GM18519 (cell line): Measurements from ENCODE around the gene AQP12A.
"Not testable (repeated sequence)": the region's sequence is repeated elsewhere in the genome, so short reads cannot be mapped to it uniquely, and the experiment has no call there.

Experiments used
- ATAC-seq: cut with Tn5 transposase; IDR thresholded peaks from one replicate; pipeline ENCODE4 v1.9.1; 2021; ENCODE audit warnings: mild to moderate bottlenecking, moderate library complexity; ENCODE audit not compliant: unreplicated experiment, low FRiP score

AQP12A gene, protein sequence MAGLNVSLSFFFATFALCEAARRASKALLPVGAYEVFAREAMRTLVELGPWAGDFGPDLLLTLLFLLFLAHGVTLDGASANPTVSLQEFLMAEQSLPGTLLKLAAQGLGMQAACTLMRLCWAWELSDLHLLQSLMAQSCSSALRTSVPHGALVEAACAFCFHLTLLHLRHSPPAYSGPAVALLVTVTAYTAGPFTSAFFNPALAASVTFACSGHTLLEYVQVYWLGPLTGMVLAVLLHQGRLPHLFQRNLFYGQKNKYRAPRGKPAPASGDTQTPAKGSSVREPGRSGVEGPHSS

DNA sequence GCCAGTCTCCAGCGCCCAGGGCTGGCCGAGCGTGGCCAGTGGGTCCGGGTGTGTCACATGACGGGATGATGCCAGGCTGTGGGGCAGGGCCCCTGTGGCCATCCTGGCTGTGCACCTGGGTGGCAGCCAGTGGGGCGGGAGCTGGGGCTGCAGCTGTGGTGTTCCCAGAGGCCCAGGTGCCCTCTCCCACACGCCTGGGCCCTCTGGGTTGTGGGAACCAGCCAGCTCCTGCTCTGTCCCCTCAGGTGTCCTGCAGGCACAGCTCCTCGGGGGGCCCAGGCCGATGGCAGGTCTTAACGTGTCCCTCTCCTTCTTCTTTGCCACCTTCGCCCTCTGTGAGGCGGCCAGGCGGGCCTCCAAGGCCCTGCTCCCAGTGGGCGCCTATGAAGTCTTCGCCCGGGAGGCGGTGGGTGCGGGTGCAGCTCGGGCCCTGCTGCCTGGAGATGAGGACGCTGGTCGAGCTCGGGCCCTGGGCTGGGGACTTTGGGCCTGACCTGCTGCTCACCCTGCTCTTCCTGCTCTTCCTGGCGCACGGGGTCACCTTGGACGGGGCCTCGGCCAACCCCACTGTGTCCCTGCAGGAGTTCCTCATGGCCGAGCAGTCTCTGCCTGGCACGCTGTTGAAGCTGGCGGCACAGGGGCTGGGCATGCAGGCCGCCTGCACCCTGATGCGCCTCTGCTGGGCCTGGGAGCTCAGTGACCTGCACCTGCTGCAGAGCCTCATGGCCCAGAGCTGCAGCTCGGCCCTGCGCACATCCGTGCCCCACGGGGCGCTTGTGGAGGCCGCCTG is at the start of gene AQP12A:
Gene AQP12A (plus strand): TSS at position 236 of the 790 bp plus-strand sequence. CDS start 48 bp downstream, at position 284.
- not testable (repeated sequence) for ATAC-seq

DNA sequence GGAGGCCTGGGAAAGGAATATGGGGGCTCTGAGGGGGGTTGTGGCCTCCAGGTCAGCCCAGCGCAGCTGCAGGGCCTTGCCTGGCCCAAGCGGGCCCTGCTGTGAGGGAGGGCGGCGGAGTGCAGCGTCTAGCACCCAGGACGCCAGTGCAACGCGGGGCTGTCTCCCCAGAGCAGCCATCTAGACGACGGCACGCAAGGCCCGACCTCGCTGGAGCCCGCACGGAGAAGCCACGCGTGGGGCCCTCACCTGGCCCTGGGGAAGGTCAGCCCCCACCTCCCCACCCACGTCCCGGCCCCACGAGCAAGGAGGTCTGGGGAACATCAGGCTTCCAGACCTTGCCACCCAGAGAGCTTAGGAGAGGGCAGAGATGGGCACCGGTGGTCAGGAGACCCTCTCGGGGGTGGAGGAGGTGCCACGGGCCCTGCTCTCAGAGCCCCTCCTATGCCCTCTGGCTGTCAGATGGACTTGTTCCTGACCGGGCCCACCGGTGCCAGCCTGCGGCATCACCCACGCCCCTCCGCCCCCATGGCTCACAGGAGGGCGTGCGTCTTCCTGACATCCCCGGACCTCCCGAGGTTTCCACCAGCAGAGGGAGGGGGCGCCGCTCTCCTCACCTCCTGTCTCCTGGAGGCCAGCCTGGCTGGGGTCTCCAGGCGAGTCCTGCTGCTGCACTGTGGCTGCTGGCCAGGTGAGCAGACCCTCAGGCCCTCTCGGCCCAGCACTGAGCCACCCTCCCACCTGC is 49.4 kb upstream of the AQP12A start:
- no peak for ATAC-seq

DNA sequence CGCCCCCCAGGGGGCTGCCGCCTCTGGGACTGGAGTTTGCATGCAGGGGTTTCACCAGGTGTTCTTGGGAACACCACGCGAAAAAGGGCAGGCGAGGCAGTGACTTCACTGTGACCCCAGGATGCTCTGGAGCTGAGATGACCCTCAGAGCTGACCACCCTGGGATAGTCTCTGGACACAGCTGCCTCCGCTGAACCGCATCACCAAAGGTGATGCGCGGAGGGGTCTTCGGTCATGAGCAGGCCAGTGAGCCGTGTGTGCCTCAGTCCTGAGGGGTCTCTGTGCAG is 48.9 kb upstream of the AQP12A start:
- ATAC-seq: no peak

DNA sequence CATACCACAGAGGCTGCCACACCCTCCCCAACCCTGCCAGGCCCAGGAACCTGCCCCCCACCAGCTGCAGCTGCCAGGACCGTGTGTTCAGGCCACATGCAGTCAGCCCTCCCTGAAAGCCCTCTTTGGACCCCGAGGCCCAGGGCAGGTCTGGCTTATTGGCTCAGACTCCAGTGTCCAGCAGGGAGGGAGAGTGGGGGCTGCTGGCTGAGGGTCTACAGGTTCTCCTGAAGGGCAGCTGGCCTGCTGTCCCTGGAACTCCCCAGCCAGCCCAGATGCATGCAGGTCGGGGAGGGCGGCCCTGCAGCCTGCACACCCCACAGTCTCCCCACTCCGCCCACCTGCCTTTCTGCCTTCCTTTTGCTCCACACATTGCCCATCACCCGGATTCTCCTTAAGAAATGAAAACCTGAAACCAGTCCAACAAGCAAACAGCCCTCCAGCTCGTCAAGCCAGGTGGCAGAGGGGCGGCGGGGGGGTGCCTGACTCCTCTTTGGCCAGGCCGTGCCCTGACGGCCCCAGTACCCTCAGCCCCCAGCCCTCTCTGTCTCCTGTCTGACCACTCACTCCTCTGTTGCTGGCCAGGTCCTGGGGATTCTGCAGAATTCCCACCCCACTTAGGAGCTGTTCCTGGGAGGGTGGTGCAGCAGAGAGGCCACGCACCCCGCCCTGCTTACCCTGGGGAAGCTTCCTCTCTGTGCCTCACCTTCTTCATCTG is 48.4 kb upstream of the AQP12A start:
- no peak for ATAC-seq

DNA sequence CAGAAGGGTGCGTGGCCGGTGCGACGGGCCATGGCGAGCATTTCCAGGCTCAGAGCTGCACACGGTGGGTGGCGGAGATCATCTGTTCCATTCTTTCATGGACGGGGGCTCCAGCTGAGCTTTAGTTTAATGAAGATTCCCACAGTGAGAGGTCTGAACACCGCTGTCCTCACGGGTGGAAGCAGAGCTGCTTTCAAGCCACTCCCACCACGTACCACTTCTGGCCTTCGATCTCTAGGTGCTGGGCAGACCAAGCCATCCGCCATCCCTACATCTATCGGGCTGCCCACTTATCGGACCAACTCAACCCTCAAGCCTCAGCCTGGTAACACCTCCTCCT is 47.9 kb upstream of the AQP12A start:
- ATAC-seq: no peak

DNA sequence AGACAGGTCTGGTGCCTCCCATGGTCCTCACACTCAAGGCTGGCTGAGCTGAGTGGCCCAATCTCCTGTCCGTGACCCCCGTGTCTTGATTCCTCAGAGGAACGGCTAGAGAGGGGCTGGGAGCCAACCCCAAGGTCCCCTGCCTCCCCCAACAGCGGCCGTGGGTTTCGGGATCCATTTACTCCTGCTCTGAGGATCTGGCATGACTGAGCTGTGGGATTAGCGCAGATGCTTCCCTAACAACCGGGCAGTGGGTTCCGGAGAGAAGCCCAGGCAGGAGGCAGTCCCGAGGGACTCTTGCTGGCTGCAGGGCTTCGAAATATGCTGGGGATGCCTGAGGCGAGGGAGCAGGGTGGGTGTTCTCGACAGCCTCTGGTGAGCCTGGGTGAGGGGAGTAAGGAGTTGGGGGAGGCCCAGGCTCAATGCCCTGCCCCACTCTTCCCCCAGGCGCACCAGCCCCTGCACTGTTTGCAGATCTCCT is 47.5 kb upstream of the AQP12A start:
- ATAC-seq: no peak

DNA sequence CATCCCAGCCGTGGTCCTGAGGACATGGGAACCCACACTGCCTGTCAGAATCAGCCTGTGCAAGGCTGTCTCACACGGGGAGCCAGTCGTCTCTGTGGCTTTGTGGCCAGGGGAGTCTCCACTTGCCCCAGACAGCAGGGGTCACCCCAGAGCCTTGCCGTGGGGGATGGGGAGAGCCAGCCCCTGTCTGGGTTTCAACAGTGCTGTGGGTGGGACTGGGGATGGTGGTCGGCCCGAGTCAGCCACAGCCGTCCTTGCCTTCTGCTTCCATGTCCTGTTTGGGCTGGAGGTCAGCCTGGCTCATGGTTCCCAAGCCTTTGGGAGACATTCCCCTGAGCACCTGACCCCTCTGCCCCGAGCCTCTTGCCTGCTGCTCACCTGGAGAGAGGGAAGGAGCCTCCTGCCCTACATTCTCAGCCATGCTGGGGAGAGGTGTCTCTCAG is 46.8 kb upstream of the AQP12A start:
- ATAC-seq: no peak

DNA sequence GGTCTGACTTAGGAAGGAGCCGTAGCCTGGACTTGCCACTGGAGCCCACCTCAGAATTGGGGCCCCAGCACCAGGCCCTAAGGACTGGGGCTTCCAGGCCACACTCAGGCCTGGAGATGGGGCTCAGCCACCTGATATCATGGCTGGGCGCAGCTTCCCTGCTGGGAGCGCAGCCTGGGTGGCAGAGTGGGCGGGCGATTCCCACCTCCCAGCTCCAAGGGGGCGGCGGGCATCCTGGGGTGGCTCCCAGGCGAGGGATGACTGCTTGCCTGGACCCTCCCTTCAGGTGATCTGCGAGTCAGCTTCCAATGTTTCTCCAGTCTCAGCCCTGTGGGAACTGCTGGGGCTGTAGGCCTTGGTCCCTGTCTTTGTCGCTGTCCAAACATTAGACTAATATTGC is 46.3 kb upstream of the AQP12A start:
- ATAC-seq: no peak

DNA sequence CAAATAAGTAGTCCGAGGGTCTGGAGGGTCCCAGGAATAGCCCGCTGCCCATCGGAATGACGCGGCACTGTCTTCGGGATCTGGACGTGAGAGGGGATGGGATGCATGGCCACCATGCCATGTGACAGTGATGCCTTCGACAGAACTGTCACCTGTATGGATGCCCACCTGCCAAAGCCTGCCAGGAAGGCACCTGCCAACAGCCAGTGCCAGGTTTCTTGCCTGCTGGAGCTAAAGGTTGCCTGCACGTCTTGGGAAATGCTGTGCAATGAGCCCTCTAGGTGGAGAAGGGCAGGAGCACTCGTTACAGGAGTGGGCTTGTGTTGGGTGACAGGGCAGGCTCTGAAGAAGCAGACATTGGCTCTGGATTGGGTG is 45.9 kb upstream of the AQP12A start:
- no peak for ATAC-seq

DNA sequence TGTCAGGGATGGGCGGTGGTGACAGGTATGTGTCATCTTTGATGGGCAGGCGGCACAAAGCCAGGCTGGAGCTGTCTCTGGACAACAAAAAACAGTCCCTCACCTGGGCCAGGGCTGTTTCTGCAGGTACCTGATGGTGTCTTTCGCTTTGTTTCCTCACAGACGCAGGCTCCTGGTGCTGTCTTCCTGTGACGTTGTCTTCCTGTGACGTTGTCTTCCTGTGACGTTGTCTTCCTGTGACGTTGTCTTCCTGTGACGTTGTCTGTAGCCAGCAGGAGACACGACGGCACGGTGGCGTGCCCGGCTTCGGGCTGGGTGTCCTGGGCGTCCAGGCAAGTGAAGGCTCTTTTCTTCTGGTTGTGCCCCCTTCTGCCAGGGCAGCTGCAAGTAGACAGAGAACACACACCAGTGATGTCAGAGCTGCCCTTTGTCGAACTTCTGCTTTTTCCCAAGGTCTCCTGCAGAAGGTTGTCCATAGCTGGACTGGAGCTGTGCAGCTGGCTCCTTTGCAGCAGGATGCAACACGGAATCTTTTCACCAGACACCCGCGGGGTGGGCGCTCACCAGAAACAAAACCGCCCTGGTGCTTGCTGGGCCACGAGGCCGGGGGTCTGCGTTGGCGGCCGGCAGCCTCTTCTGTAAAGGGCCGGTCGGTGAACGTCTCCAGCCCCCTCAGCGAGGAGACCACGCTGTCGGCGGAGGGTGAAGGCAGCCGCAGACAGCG is 45.3 kb upstream of the AQP12A start:
- no peak for ATAC-seq

DNA sequence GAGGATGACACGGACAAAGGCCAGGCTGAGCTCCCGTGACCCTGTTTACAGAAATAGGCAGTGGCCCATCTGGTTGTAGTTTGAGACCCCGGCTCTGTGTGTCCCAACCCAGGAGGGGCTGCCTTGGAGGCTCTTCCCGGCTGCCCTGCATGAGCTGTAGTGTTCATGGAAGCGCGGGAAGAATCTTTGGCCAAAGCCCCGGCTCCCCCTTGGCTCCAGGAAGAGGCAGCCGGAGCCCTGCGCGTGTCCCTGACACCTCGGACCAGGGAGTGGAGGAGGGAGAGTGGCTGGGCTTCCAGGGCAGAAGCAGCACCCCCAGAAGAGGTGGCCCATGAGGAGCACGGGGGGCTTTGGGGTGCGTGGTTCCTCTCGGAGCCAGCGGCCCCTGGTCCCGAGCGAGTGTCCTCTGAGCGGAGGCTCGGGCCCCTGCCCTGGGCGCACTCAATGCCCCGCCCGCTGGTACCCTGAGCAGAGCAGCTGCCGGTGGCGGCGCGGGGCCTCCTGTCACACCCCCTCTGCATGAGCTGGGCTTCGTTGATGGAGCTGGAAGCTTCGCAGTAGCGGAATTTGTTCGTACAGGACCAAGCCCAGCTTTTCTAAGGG is 44.7 kb upstream of the AQP12A start:
- ATAC-seq: no peak

DNA sequence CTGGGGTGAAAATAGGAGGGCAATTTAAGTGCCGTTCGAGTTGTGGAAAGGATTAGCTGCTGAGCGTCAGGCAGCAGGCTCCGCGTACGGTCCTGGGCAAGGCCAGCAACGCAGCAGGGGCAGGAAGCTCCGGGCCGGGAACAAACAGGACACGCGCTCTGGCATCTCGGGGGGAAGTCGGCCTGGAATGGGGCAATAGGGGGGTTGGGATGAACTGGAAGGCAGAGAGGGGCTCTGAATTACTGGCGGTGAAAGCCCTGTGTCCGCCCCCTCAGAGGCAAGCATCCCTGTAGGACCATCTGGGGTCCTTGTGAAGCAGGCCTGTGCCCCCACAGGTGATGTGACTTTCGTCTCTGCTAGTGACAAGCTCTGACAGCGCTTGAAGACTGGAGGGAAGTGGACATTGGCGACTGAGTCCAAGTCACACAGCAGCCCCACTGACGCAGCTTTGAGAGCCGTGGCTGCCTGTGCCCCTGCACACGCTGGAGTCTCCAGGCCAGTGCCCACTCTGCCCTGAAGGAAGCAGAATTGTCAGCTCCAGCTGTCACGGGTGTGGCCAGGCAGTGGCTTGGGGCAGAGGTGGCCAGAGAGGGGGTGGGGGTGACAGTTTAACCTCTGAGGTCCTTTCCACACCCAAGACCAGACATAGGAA is 44.0 kb upstream of the AQP12A start:
- no peak for ATAC-seq

DNA sequence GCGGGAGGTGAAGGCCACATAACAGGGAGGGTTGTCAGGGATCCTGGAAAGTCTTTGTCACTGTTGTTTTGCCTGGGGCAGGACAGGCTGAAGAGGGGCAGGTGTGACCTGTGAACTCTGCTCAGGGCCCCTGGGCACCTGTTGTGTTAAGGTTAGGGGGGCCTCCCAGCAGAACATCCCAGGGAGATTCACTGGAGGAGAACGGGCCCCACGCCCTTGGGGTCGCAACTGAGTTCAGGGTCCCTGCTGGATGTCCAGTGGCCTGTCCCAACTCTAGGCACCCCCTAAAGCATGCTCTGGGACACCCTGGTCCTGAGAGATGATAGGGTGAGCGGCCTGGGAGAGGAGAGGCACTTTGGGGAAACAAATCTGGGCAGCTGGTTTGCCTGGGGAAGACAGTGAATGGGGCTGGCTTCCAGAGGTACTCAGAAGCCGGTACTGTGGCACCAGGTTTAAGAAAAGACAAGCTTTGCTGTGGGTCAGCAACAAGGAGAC is 43.5 kb upstream of the AQP12A start:
- no peak for ATAC-seq

DNA sequence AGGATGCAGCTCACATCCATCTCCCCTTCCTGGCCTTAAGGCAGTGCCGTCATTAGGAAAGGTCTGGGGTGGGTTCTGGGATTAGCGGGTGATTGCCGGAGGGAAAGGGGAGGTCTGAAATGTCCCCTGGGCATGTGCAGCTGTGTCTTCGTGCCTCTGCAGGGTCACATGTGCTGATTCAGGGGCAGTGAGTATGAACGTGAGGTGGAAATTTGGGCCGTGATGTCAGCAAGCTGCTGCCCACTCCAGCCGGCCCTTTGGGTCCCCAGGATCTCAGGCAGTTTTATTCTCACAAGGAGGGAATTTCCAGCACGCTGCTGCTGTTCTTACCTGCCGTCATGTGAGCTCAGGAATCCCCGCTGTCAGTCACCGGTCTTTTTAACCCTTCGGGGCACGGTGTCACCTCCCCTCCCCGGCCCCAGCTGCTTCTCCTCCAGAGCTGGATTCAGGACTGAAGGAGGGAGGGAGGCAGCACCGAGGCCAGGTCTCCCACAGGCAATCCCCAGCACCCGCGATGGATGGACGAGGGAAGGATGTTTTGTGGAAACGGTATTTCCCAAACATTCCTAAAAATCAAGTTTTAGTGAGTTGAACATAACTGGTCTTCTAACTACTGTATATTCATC is 42.9 kb upstream of the AQP12A start:
- no peak for ATAC-seq

DNA sequence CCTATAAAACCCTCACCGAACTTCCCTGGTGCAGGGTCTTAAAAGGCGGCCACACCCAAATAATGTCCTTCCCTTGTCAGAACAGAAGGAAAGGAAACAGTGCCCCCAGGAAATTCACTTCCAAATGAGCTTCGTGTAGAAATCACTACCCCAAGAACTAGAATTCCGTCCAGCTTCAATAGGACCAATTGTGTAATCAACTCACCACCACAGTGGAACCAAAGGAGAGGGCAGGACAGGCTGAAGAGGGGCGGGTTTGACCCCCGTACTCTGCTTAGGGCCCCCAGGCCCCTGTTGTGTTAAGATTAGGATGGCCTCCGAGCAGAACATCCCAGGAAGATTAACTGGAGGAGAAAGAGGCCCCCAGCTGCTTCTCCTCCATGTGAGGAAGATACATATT is 42.3 kb upstream of the AQP12A start:
- ATAC-seq: no peak

DNA sequence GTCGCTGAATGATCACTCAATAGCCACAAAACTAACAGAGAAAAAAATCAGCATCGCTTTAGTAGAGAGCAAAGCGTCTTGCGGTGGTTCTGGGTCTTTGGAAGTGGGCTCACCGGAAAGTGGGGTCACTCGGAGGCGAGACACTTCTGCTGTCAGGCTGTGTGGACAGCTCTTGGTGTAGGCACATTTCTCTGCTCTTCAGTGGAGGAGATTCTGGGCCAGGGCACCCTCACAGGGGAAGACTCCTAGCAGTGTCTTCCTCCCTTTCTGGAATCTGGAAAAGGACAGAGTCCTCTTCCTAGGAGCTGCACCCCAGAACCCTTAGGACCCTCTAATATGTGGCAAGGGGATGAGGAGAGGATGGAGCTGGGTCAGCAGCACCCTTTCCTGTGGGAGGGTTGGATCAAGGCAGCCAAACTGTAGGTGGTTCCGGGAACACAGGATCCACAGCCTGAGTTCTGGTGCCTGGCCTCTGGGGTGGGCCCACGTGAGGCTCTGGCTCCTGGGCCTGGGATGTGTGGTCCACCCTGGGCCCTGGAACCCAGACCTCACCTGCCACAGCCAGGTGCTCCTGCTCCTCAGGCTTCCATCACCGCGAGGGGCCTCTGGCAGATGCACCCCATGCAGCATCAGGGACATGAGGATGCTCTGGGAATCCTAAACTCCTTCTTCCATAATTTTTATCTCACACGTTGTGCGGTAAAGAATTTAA is 41.3 kb upstream of the AQP12A start:
- no peak for ATAC-seq

DNA sequence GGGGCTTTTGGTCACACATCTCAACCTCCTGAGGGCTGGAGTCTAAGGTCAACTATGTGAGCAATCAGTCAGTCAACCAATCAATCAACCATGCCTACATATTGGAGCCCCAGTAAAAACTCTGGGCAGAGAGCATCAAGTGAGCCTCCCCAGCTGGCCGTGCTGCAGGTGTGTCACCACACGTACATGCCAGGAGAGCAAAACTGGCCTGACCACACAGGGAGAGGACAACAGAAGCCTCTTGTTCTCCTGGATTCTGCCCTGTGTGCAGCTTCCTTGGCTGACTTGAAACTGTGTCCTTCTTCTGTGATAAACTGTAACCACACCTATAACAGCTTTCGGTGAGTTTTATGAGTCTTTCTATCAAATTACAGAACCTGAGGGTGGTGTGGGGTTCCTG is 40.5 kb upstream of the AQP12A start:
- ATAC-seq: no peak
